ENCODE results near the gene EEF2KMT. TPM values are rescaled to one million over a fixed set of nuclear protein-coding genes. Genes with fewer than 3 reads are reported as not detected.
A peak's percentile ranks its signal among the peaks of the same experiment; 100 is the strongest.

The EEF2KMT gene
- total RNA-seq, 4 donors from 2014 or later: 8.7 to 14.9 (median 10.9) TPM

DNA sequence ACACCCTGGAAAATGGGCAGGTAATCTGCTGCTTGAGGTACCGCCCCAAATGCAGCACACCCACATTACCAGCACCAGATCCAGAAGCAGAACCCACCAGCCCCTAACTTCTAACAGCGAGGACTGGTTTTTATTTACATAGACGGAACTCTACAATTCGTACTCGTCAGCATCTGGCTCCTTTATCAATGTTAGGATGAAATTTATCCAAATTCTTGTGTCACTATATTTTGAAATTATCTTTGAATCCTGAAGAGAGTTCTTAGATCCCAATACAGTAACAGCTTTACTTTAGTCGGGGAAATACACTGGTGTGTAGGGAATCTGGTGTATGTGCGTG is 26.3 kb downstream of the EEF2KMT start:
- WGBS, 2 donors: 58 to 63% methylated on average over 7 of the region's 7 CpGs
- intact Hi-C loops (cut with DNase I): no loop called here
- Histone ChIP-seq H3K9me3 (no peaks in the 10 kb centered on the region), H3K4me3 (replicated peaks in 1 of 3) (peak overlapping the region in 1 of 3 donors; percentile 84), H3K27me3 (no peaks in the 10 kb centered on the region), H3K27ac (peak overlapping the region; percentile 34 to 75 (median 72)), H3K36me3 (peaks cover 8 to 9% of the 10 kb centered on the region in 2 donors), H3K4me1 (peaks cover 4 to 16% of the 10 kb centered on the region in 2 donors)
- DNase-seq: no peak
- TF ChIP-seq, protein P1, sequence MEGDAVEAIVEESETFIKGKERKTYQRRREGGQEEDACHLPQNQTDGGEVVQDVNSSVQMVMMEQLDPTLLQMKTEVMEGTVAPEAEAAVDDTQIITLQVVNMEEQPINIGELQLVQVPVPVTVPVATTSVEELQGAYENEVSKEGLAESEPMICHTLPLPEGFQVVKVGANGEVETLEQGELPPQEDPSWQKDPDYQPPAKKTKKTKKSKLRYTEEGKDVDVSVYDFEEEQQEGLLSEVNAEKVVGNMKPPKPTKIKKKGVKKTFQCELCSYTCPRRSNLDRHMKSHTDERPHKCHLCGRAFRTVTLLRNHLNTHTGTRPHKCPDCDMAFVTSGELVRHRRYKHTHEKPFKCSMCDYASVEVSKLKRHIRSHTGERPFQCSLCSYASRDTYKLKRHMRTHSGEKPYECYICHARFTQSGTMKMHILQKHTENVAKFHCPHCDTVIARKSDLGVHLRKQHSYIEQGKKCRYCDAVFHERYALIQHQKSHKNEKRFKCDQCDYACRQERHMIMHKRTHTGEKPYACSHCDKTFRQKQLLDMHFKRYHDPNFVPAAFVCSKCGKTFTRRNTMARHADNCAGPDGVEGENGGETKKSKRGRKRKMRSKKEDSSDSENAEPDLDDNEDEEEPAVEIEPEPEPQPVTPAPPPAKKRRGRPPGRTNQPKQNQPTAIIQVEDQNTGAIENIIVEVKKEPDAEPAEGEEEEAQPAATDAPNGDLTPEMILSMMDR (IDR thresholded peaks at IDR 0.05): no peak
- no peak for TF ChIP-seq POLR2A (IDR thresholded peaks at IDR 0.05)

- Histone ChIP-seq H3K27me3 (no peaks in the 10 kb centered on the region), H3K4me1 (peaks cover 6 to 22% of the 10 kb centered on the region in 2 donors), H3K9me3 (no peaks in the 10 kb centered on the region), H3K36me3 (peaks cover 5 to 9% of the 10 kb centered on the region in 2 donors), H3K27ac (peak overlapping the region in 2 of 3 donors; percentile 34 to 75), H3K4me3 (replicated peaks in 1 of 3) (no peak overlapping the region)
- 88% methylated on average over 15 of the region's 15 CpGs for WGBS, 2 donors
- TF ChIP-seq, protein P1 (IDR thresholded peaks at IDR 0.05): no peak
- TF ChIP-seq POLR2A (IDR thresholded peaks at IDR 0.05): no peak
- intact Hi-C loops (cut with DNase I): no loop called here
- no peak for DNase-seq
Measured at GRCh38 chr16:5070431-5071186, 27.0 kb downstream of the EEF2KMT start.

- no peak for DNase-seq
- intact Hi-C loops (cut with DNase I): no loop called here
Measured at GRCh38 chr16:5069854-5070253, 27.7 kb downstream of the EEF2KMT start.

DNA sequence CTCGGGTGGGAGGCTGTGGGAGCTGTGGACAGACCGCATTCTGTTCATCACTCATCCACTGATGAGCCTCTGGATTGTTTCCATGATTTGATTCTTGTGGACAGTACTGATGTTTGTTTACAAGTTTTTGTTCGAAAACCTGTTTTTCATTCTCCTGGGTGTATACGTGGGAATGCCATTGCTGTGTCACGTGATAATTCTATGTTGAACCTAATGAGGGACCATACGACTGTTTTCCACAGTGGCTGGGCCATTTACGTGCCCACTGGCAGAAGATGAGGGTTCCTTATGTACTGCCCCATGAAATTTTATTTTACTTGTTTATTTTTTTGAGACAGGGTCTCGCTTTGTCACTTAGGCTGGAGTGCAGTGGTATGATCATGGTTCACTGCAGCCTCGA is 28.5 kb downstream of the EEF2KMT start:
- no peaks in the 10 kb centered on the region for H3K27me3 ChIP-seq
- intact Hi-C loops (cut with DNase I): no loop called here
- 95% methylated on average over 9 of the region's 9 CpGs for WGBS, 2 donors

More at GRCh38 chr16:5069854-5070253, 27.7 kb downstream of the EEF2KMT start:
- Histone ChIP-seq H3K27me3 (no peaks in the 10 kb centered on the region), H3K4me1 (peaks cover 12 to 28% of the 10 kb centered on the region in 2 donors), H3K9me3 (no peaks in the 10 kb centered on the region), H3K36me3 (peaks cover 0 to 2% of the 10 kb centered on the region in 2 donors), H3K27ac (no peak overlapping the region), H3K4me3 (replicated peaks in 1 of 3) (no peak overlapping the region)
- TF ChIP-seq, protein P1 (IDR thresholded peaks at IDR 0.05): no peak
- TF ChIP-seq POLR2A (IDR thresholded peaks at IDR 0.05): no peak
- 82 to 87% methylated on average over 9 of the region's 9 CpGs for WGBS, 2 donors

DNA sequence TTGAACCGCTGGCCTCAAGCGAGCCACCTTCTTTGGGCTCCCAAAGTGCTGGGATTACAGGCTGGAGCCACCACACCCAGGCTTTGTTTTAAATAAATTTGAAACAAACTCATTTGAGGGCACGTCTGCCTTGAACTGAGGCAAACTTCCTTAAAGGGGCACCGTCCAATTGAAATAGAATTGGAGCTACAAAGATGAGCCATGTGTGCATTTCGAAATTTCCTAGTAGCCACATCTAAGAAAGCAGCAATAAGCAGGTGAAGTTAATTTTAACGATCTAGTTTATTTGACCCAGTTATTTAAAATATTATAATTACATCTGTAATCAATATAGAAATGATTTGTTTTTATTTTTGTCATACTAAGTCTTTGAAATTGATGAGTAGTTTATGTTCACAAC is 31.1 kb downstream of the EEF2KMT start:
- no peaks in the 10 kb centered on the region for H3K36me3 ChIP-seq
- DNase-seq: no peak
- TF ChIP-seq, protein P1 (IDR thresholded peaks at IDR 0.05): no peak
- TF ChIP-seq POLR2A (IDR thresholded peaks at IDR 0.05): no peak
- H3K4me1 ChIP-seq: peaks cover 18 to 23% of the 10 kb centered on the region in 2 donors
- H3K27me3 ChIP-seq: no peaks in the 10 kb centered on the region
- intact Hi-C loops (cut with DNase I): no loop called here
- no peak overlapping the region for H3K4me3 ChIP-seq (replicated peaks in 1 of 3)
- peak overlapping the region in 1 of 3 donors; percentile 53 for H3K27ac ChIP-seq
- 70 to 74% methylated on average over 6 of the region's 6 CpGs for WGBS, 2 donors
- no peaks in the 10 kb centered on the region for H3K9me3 ChIP-seq

More for the DNA sequence above, 28.5 kb downstream of the EEF2KMT start:
- TF ChIP-seq, protein P1 (IDR thresholded peaks at IDR 0.05): no peak
- TF ChIP-seq POLR2A (IDR thresholded peaks at IDR 0.05): no peak
- Histone ChIP-seq H3K27ac (no peak overlapping the region), H3K4me3 (replicated peaks in 1 of 3) (no peak overlapping the region), H3K36me3 (no peaks in the 10 kb centered on the region), H3K4me1 (peaks cover 18 to 34% of the 10 kb centered on the region in 2 donors), H3K9me3 (no peaks in the 10 kb centered on the region)
- no peak for DNase-seq
